Stimulated activated CD4-positive, alpha-beta T cell treated with anti-CD3 and anti-CD28 coated beads, TNF-alpha, amount 100 ng/mL, for 4 hours (primary cell): ENCODE results near the gene PSKH1.
"Not testable (repeated sequence)": the region's sequence is repeated elsewhere in the genome, so short reads cannot be mapped to it uniquely, and the experiment has no call there.

Source experiments
- DNase-seq, 3 experiments: peaks; one replicate each; pipeline ENCODE4 v3.0.0-alpha.2; 2020; ENCODE audit warnings: low read depth in 3 of 3

The PSKH1 gene

DNA sequence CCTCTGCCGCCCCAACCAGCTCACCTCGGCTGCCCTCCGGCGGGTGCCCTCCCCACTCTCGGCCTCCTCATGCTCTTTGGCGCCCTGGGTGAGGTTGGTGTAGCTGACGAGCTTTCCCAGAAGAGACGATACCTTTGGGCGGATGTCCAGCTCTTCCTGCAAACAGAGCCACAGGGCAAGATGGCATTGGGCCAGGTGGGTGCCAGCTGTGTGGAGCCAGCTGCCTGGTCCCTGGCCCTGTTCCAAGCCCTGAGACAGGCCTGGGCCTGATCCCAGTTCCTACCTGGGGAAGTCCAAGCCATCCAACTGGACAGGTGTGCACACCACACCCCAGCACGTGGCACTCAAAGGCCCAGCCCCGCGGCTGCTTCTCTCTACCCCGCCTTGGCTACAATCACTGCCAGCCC lies 68.5 kb downstream of the PSKH1 start:
- no peak for DNase-seq

- no peak for DNase-seq
These were observed 69.1 kb downstream of the PSKH1 start for GRCh38 chr16:67962135-67962534.

- DNase-seq, result no peak
These were observed 70.2 kb downstream of the PSKH1 start for GRCh38 chr16:67963292-67963661.

DNA sequence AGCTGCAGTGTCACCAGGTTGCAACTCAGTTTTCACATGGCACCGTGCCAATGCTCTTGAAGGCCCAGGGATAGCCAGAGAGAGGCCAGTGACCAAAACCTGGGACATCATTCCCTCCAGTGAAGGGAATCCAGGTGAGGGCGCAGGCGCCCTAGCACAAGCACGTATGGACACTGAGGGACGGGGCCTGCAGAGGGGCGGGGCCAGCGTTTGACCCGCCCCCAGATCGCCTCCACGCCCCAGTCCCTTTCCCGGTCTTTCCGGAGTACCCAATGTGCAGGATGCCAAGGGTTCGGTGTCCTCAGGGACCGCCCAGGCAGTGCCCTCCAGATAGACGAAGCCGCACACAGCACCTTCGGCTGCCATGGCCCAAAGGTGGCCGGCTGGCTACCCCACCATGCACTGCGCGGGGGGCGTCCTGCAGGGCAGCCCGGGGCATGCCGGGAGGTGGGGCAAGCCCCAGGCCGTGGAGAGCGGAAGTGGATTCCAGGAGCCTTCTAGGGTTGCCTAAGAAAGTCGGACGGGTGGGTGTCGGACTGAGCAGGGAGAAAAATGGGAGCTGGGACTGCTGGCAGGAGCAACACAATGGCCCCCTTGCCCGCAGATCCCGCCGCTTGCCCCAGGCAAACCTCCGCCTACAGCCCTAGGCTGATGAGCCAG lies 70.7 kb downstream of the PSKH1 start:
- DNase-seq, result no peak

- DNase-seq, result no peak
These were observed 71.5 kb downstream of the PSKH1 start for GRCh38 chr16:67964477-67965131.

DNA sequence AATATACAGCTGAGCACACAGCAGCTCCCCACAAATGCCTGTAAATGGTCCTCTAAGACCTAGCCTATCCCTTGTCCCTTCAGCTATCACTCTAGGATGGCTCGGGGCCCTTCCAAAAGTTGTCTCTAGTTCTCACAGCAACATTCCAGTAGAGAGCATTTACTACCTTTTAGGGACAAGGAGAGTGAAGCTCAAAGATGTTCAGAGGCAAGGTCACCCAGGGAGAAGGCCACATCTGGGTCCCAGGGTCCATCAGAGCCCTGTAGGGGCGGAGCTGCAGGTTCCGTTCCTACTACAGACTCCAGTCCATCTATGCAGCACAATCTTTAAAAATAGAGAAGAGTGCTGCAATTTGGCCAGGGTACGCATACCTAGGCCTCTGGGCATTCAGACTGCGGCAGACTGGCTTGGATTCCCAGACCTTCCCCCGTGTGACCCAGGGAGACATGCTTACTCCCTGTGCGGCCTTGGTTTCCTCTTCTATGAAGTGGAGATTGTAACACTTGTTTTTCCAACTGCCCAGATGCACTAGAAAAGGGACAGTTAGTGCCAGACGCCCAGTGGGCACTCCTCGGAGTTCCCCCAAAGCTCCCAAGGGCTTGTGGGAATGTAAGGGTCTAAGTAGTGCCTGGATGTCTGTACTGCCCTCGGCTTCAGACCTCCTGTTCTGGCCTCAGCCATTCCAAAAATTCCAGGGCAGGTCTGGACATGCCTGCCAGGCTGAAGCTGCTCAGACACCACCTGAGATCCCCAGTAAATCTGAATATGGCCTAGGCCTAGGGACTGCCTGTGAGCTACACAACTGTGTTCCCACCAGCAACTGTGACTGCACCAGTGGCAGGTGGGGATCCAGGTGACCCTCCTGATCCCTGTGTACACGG lies 72.9 kb downstream of the PSKH1 start:
- no peak for DNase-seq

DNA sequence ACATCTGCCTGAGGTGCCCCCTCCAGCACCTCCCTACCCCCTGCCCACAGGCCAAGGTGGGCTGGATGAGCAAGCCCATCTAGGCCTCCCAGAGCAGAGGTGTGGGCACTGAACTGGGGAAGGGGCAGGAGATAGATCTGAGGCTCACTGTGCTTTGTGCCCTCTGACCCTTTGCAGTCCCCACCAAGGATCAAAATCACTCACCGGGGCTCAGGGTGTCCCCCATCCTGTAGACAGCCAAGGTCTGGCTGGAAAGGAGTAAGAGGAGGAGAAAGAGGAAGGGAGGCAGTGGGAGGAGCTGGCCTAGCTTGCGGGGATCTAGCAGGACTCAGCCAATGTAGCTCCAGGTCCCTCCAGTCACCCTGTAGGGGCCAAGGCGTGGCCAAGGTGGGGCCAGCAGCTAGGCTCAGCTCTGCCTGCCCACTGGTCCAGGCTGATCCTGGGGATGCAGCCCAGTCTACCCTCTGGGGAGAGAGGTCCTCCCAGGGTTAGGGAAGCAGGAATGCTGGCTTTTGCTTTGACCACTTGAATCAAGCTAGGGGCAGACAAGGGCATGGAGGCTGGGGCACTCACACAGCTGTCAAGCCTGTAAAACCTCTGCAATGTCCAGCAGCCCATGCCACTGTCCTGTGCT lies 73.6 kb downstream of the PSKH1 start:
- DNase-seq, result no peak

DNA sequence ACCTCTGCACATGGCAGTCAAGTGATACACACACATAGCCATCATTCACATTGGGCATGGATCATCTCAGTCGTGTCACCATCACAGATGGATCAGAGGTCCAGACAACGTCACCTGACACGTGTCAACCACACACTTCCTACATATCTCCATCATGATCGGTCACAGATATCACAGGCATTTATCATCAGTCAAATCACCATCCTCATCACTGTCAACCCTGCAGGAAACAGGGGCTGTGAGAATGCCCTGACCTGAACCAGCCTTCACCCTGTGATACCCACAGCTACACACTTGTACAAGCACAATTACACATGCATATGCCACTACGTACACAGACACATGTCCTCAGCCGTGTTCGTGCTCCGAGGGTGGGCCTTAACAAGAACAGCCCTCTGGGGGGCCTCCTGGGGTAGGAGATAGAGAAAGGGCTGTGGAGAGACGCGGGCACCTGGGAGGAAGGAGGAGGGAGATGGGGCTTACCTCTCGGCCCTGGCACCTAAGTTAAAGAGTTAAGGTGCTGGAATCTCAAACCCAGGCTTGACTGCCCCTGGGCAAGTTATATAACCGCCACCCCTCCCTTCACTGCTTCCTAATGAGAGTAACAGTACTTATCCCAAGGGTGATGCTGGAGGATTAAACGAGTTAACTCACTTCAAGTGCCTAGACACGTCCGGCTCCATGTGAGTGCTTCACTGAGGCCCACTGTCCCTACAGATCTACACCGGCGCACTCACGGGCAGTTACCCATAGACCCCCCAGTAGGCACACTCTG lies 74.3 kb downstream of the PSKH1 start:
- DNase-seq, result no peak

DNA sequence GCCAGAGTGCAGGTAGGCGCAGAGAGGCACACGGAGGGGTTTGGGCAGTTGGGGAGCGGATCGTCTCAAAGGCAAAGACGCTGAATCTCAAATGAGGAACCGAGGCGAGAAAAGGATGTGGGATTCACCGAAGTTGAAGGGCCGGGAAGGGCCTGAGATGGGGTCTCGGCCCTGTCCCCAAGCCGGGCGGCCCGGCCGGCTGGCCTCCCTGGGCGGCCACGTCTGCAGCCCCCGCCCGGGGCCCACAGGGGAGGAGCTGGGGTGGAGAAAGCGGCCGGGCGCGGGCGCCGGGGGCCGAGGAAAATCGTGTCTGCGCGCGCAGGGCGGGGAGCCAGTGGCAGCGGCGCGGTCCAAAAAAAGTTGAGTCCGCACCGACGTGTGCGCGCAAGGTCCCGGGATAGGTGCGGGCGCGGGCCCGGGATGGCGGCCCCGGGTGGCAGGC lies 74.9 kb downstream of the PSKH1 start:
- DNase-seq, result peak in 1 of 3 experiments; percentile 35

DNA sequence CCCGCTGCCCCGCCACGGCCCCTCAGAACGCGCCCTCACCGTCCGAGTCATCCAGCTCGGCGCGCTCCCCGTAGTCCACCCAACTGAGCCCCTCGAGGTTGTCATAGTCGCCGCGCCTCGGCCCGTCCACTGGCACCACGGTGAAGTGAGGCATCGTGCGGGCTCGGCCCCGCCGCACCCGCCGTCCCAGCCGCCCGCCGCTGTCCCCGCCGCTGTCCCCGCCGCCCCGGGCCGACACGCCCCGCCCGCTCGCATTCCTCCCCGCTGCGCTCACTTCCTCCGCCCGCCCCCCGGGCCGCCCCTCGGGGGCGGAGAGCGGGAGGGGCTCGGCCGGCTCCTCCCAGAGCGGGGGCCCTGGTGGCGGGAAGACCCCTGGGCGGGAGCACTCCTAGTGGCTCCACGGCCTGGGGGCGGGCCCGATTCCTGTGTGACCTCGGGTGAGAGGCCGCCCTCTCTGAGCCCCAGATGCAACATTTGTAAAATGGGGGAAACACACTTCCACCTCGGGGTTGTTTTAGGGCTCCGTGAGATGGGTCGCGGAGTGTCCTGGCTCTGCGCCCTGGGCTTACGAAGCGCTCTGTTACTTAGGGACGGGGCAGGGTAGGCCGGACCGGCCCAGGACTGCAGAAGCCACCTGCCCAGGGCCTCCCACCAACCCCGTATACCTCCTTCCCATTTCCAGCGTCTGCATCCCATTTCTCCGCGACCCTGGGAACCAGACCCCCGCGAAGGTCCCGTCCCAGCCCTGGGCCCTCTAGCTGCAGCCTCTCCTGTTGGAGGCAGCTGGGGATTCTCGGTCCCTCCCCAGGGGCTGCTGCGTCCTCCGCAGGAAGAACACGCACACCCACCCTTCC lies 75.6 kb downstream of the PSKH1 start, which contains the start of gene SLC12A4:
Gene SLC12A4 (minus strand): TSS at position 238 of the 854 bp plus-strand sequence. CDS start 84 bp downstream, at position 154.
- peak; percentile 67 to 76 (median 68) for DNase-seq

DNA sequence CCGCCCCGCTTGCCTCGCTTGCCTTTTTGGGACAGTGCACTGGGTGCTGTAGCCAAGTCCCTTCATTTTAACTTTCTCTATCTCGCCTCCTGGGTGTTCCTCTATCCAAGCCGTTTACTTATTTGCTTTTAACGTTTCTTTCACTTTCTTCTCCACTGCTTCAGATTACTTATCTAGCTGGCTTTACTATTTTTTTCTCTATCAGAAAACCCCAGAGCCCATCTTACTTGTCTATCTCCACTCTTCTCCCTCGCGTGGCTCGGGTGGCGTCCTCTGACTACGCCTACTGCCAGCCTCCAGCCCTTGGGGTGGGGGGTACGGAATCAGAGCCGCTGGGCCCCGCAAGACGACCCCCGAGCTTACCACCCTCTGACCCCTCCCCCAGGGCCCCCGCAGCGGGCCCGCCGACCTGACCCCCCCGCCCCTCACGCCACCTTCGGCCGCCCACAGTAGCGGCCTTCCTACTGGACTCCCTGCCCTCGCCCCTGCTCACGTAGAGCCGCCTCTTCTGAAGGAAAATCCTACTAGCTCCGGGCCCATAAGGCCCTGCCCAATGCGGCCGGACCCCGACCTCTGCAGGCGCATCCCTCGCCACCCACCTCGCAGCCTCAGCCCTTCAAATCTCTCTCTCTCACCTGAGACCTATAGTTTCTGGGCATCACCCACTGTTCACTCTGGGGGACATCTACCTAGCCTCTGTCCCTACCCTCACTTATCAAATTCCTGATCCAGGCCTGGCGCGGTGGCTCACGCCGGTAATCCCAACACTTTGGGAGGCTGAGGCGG lies 76.4 kb downstream of the PSKH1 start:
- DNase-seq, result no peak

GRCh38 chr16:67971111-67971510 lies 78.1 kb downstream of the PSKH1 start:
- DNase-seq, result no peak

- DNase-seq, result not testable (repeated sequence)
These were observed 79.2 kb downstream of the PSKH1 start for GRCh38 chr16:67972285-67972684.

DNA sequence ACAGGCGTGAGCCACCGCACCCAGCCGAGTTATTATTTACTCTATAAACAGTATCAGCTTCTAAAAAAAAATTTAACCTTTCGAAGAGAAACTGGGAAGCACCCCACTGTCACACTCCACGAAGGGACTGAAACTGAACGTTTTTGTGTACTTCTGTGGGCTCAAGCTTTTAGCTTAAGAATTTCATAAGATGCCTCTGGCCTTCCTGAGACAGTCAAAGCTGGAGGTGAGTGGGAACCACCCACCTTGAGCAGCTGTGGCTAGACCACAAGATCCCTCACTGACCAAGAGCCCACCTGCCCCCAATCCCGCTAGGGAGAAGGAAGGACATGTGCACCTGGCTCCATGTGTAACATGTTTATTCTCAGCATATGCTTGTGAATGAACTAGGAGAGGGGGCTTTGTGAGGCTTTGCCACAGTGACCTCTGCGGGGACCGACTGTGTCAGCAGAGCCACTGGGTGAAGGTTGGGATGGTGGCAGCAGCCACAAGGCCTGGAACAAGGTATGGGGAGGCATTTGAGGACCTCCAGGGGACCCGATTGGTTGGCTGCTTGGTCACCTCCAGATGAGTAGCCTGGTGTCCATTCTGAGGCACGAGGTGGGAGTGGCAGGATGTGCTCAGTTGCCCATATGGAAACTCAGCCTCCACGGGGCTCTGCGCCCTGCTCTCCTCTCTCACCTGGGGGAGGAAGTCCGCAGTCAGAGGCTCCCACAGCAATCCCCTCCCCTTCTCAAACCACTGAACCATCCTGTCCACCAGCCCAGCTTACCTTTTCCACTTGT lies 82.5 kb downstream of the PSKH1 start:
- no peak for DNase-seq

GRCh38 chr16:67976205-67976604 lies 83.2 kb downstream of the PSKH1 start:
- no peak for DNase-seq

DNA sequence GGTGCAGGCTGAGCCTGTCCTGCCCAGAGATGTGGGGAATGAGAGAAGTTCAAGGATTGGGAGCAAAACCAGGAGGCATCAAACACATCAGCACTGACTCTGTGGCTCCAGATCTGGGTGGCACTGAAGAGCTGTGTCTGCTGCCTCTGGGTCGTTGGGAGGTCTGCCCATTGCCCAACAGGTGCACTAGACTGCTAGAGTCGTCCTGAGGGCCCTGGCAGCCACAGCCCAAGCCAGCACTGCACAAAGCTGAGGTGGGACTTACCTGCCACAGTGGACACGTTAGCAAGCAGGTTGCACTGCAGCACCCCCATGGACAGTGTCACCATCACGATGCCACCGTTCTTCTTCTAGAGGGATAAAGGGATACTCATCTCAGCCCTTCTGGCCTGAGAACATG lies 84.0 kb downstream of the PSKH1 start:
- DNase-seq, result no peak

GRCh38 chr16:67977469-67978227 lies 84.6 kb downstream of the PSKH1 start:
- no peak for DNase-seq
